Measurements from ENCODE around the gene PALMD. TPM values are rescaled to one million over a fixed set of nuclear protein-coding genes. Genes with fewer than 3 reads are reported as not detected.

PALMD gene
- total and polyA plus RNA-seq, 7 experiments from 2014 or later, result not detected

DNA sequence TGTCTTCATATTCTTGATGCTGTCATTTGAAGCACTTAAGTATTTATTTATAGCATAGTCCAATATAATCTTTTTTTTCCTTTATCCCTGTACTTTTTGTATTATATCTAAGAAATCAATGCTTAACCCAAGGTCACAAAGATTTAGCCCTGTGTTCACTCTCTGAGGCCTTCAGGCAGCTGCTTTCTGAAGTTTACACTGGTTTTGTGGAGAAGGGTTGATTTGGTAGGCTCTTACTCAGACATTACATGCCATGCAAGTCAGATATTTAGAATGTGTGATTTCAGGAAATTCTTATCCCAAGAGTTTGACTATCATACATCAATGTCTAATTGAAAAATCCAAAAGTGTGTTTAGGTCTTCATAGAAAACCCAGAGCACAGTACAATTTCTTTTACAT, 56.3 kb downstream of the PALMD start:
- no peak overlapping the region for H3K4me3 Mint-ChIP-seq
- H3K4me1 Mint-ChIP-seq, result peaks cover 5 to 20% (median 10%) of the 10 kb centered on the region in 7 donors
- DNase-seq, result no peak
- Histone ChIP-seq H3K4me3 (ENCODE audit: low read length) (no peak overlapping the region), H3K36me3 (ENCODE audit: control insufficient read depth in 2 of 3, insufficient read depth in 3 of 3, low read length in 3 of 3) (no peaks in the 10 kb centered on the region), H3K27ac (ENCODE audit: low read depth, low read length) (no peak overlapping the region), H3K9me3 (ENCODE audit: control insufficient read depth in 2 of 3, low read length in 3 of 3) (no peaks in the 10 kb centered on the region), H3K27me3 (ENCODE audit: control insufficient read depth in 2 of 2, insufficient read depth in 2 of 2, low read length in 2 of 2) (no peaks in the 10 kb centered on the region), H3K4me1 (ENCODE audit: control insufficient read depth in 2 of 2, insufficient read depth in 2 of 2, low read length in 2 of 2) (peaks cover 0 to 7% of the 10 kb centered on the region in 2 donors)
- POLR2A ChIA-PET, result no interaction called here
- CTCF ChIA-PET, result no interaction called here
- intact Hi-C loops (cut with micrococcal nuclease), result loop anchor here in 1 of 2 donors (10.0 kb wide), 1 partner anchor 707 kb away; no protein-coding TSS in a partner anchor
- ATAC-seq, result no peak
- no peaks in the 10 kb centered on the region for H3K36me3 Mint-ChIP-seq
- no peak overlapping the region for H3K27ac Mint-ChIP-seq
- peaks cover 0 to 2% (median 0%) of the 10 kb centered on the region in 11 donors for H3K9me3 Mint-ChIP-seq
- peaks cover 24 to 36% (median 28%) of the 10 kb centered on the region in 5 donors for H3K27me3 Mint-ChIP-seq

DNA sequence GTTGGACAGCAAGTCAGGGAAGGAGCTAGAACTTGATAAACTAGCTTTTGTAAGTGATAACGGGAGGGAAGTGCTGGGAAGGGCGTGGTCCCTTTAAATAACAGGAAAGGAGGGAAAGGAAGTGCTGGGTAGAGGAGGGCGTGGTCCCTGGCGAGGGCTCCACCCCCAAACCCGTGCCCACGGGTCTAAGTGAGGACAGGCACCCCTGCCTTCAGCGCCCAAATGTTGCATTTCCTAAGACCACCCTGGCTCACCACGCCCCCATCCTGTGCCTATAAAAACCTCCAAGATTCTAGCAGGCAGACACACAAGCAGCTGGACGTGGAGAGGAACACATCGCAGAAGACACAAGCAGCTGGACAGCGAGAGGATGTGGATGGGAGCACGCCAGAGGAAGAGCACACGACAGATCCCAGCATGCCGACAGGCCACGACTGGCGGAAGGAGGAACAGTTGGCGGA, 58.5 kb downstream of the PALMD start:
- H3K4me3 Mint-ChIP-seq, result peak overlapping the region in 3 of 10 donors; percentile 39 to 77 (median 39)
- H3K4me3 ChIP-seq (ENCODE audit: low read length), result no peak overlapping the region
- no peak overlapping the region for H3K27ac Mint-ChIP-seq
- no peaks in the 10 kb centered on the region for H3K36me3 Mint-ChIP-seq
- no peaks in the 10 kb centered on the region for H3K9me3 ChIP-seq (ENCODE audit: control insufficient read depth in 2 of 3, low read length in 3 of 3)
- H3K36me3 ChIP-seq (ENCODE audit: control insufficient read depth in 2 of 3, insufficient read depth in 3 of 3, low read length in 3 of 3), result no peaks in the 10 kb centered on the region
- ATAC-seq, result no peak
- ChIA-PET POLR2A (no interaction called here), CTCF (interaction anchor here (0.7 kb wide), 1 partner anchor 11 kb away, joined by 3 read pairs; no protein-coding TSS in a partner anchor)
- H3K27me3 Mint-ChIP-seq, result peaks cover 11 to 23% (median 13%) of the 10 kb centered on the region in 5 donors
- no peak for DNase-seq
- H3K9me3 Mint-ChIP-seq, result peaks cover 0 to 2% (median 0%) of the 10 kb centered on the region in 11 donors
- no peak overlapping the region for H3K27ac ChIP-seq (ENCODE audit: low read depth, low read length)
- intact Hi-C loops (cut with micrococcal nuclease), result loop anchor here in 1 of 2 donors (10.0 kb wide), 1 partner anchor 710 kb away; no protein-coding TSS in a partner anchor
- peaks cover 5 to 20% (median 10%) of the 10 kb centered on the region in 7 donors for H3K4me1 Mint-ChIP-seq
- no peaks in the 10 kb centered on the region for H3K27me3 ChIP-seq (ENCODE audit: control insufficient read depth in 2 of 2, insufficient read depth in 2 of 2, low read length in 2 of 2)
- peaks cover 0 to 7% of the 10 kb centered on the region in 2 donors for H3K4me1 ChIP-seq (ENCODE audit: control insufficient read depth in 2 of 2, insufficient read depth in 2 of 2, low read length in 2 of 2)

DNA sequence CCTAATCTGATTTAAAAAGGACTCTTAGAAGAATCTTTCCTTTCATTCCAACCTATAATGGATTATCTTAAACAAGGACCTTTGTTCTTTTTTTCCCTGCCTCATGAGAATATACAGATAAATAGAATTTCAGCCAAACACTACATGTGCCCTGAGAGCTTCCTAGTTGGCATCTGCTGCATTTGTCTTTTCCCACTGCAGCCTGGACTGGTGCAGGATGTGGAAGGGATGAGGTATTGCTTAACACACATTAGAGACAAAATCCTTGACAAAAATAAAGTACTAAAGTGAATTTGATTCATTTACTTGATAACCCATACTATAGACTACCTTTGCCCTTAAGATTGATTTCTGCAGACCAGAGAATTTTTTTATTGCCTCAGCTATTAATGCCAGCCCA, 59.5 kb downstream of the PALMD start:
- Mint-ChIP-seq H3K9me3 (peaks cover 0 to 2% (median 0%) of the 10 kb centered on the region in 11 donors), H3K36me3 (no peaks in the 10 kb centered on the region), H3K4me3 (no peak overlapping the region), H3K27me3 (peaks cover 9 to 23% (median 11%) of the 10 kb centered on the region in 5 donors), H3K4me1 (peaks cover 5 to 22% (median 10%) of the 10 kb centered on the region in 7 donors), H3K27ac (no peak overlapping the region)
- no peaks in the 10 kb centered on the region for H3K36me3 ChIP-seq (ENCODE audit: control insufficient read depth in 2 of 3, insufficient read depth in 3 of 3, low read length in 3 of 3)
- no peak for ATAC-seq
- no peak for DNase-seq
- H3K9me3 ChIP-seq (ENCODE audit: control insufficient read depth in 2 of 3, low read length in 3 of 3), result no peaks in the 10 kb centered on the region
- H3K4me1 ChIP-seq (ENCODE audit: control insufficient read depth in 2 of 2, insufficient read depth in 2 of 2, low read length in 2 of 2), result peaks cover 0 to 7% of the 10 kb centered on the region in 2 donors
- ChIA-PET CTCF (no interaction called here), POLR2A (no interaction called here)
- no peak overlapping the region for H3K4me3 ChIP-seq (ENCODE audit: low read length)
- intact Hi-C loops (cut with micrococcal nuclease), result loop anchor here in 1 of 2 donors (5.0 to 10.0 kb wide), 3 partner anchors 223 to 913 kb away; no protein-coding TSS in a partner anchor
- H3K27ac ChIP-seq (ENCODE audit: low read depth, low read length), result no peak overlapping the region
- no peaks in the 10 kb centered on the region for H3K27me3 ChIP-seq (ENCODE audit: control insufficient read depth in 2 of 2, insufficient read depth in 2 of 2, low read length in 2 of 2)

DNA sequence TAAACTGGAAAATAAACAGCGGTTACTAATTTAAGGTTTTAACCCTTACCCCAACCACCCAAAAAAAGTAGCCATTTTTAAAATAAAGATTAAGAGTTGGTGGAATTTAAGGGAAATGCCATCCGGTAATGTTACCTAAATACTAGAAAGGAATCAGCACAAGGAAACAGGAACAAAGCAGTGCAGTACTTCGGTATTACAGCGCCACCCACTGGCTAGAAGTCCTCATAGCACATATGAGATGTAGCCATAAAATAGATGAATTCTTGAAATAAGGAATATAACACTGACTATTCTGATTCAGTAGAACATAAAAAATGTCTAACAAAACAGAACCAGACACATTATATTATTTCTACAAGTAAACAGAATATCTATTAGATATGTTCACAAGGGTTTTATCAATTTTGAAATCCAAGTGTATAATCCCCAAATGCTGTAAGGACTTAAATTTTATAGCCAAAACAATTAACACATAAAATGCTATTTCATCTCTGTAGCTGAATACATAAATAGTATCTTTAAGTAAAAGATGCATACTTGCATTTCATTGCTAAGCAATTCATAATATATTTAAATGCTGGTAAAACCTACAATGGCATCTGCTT, 61.7 kb downstream of the PALMD start:
- CTCF ChIA-PET, result interaction anchor here (0.6 kb wide), 1 partner anchor 1905 kb away, joined by 3 read pairs; no protein-coding TSS in a partner anchor

DNA sequence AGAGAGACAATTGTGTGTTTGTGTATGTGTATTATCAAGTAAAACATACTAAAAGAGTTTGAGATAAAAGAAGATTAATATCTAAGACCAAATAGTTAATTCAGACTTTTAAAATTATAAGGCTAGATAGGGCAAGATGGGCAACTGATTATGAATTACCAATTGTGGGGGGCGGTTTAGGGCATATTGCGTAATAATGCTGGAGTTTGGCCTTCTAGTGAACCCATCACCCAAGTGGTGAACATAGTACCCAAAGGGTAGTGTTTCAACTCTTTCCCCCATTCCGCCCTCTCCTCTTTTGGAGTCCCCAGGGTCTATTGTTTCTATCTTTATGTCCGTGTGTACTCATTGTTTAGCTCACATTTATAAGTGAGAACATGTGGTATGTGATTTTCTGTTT, 65.1 kb downstream of the PALMD start:
- H3K27ac Mint-ChIP-seq, result no peak overlapping the region
- H3K4me3 ChIP-seq (ENCODE audit: low read length), result no peak overlapping the region
- H3K4me3 Mint-ChIP-seq, result no peak overlapping the region
- no peaks in the 10 kb centered on the region for H3K27me3 Mint-ChIP-seq
- peaks cover 0 to 2% (median 0%) of the 10 kb centered on the region in 7 donors for H3K4me1 Mint-ChIP-seq
- no peaks in the 10 kb centered on the region for H3K9me3 Mint-ChIP-seq
- no peaks in the 10 kb centered on the region for H3K36me3 ChIP-seq (ENCODE audit: control insufficient read depth in 2 of 3, insufficient read depth in 3 of 3, low read length in 3 of 3)
- DNase-seq, result no peak
- CTCF ChIA-PET, result no interaction called here
- H3K4me1 ChIP-seq (ENCODE audit: control insufficient read depth in 2 of 2, insufficient read depth in 2 of 2, low read length in 2 of 2), result no peaks in the 10 kb centered on the region
- no peak for ATAC-seq
- intact Hi-C loops (cut with micrococcal nuclease), result no loop called here
- POLR2A ChIA-PET, result no interaction called here
- H3K9me3 ChIP-seq (ENCODE audit: control insufficient read depth in 2 of 3, low read length in 3 of 3), result no peaks in the 10 kb centered on the region
- H3K27me3 ChIP-seq (ENCODE audit: control insufficient read depth in 2 of 2, insufficient read depth in 2 of 2, low read length in 2 of 2), result no peaks in the 10 kb centered on the region
- peaks cover 0 to 4% (median 0%) of the 10 kb centered on the region in 5 donors for H3K36me3 Mint-ChIP-seq
- no peak overlapping the region for H3K27ac ChIP-seq (ENCODE audit: low read depth, low read length)

More for the DNA sequence above, 61.7 kb downstream of the PALMD start:
- intact Hi-C loops (cut with micrococcal nuclease), result loop anchor here (1.0 to 10.0 kb wide), 6 partner anchors 225 to 959 kb away; no protein-coding TSS in a partner anchor
- Histone ChIP-seq H3K27ac (ENCODE audit: low read depth, low read length) (no peak overlapping the region), H3K36me3 (ENCODE audit: control insufficient read depth in 2 of 3, insufficient read depth in 3 of 3, low read length in 3 of 3) (no peaks in the 10 kb centered on the region), H3K9me3 (ENCODE audit: control insufficient read depth in 2 of 3, low read length in 3 of 3) (no peaks in the 10 kb centered on the region), H3K27me3 (ENCODE audit: control insufficient read depth in 2 of 2, insufficient read depth in 2 of 2, low read length in 2 of 2) (no peaks in the 10 kb centered on the region), H3K4me3 (ENCODE audit: low read length) (no peak overlapping the region), H3K4me1 (ENCODE audit: control insufficient read depth in 2 of 2, insufficient read depth in 2 of 2, low read length in 2 of 2) (peaks cover 0 to 7% of the 10 kb centered on the region in 2 donors)
- peaks cover 5 to 22% (median 10%) of the 10 kb centered on the region in 7 donors for H3K4me1 Mint-ChIP-seq
- peak in 6 of 9 donors; percentile 7 to 46 (median 16) for DNase-seq
- H3K36me3 Mint-ChIP-seq, result no peaks in the 10 kb centered on the region
- no peak overlapping the region for H3K27ac Mint-ChIP-seq
- H3K9me3 Mint-ChIP-seq, result no peaks in the 10 kb centered on the region
- POLR2A ChIA-PET, result no interaction called here
- H3K27me3 Mint-ChIP-seq, result peaks cover 0 to 3% (median 0%) of the 10 kb centered on the region in 5 donors
- no peak overlapping the region for H3K4me3 Mint-ChIP-seq
- peak; percentile 75 for ATAC-seq

DNA sequence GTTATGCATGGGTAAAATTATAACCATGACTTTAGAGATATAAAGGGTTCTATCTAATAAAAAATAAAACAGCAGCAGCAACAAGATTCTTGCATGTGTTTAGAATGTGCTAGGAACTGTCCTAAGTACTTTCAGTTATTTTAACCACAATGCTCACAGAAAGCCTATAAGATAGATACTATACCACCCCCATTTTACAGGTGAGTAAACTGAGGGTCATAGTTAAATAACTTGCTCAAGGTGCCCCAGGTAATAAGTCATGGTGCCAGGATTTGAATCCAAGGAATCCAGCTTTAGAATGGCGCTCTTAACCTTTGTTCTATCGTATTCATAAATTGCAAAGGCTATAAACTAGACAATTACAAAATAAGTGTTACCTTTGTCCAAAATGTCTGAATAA, 67.1 kb downstream of the PALMD start:
- Histone ChIP-seq H3K4me1 (ENCODE audit: control insufficient read depth in 2 of 2, insufficient read depth in 2 of 2, low read length in 2 of 2) (no peaks in the 10 kb centered on the region), H3K9me3 (ENCODE audit: control insufficient read depth in 2 of 3, low read length in 3 of 3) (no peaks in the 10 kb centered on the region), H3K36me3 (ENCODE audit: control insufficient read depth in 2 of 3, insufficient read depth in 3 of 3, low read length in 3 of 3) (no peaks in the 10 kb centered on the region), H3K4me3 (ENCODE audit: low read length) (no peak overlapping the region), H3K27me3 (ENCODE audit: control insufficient read depth in 2 of 2, insufficient read depth in 2 of 2, low read length in 2 of 2) (no peaks in the 10 kb centered on the region), H3K27ac (ENCODE audit: low read depth, low read length) (no peak overlapping the region)
- Mint-ChIP-seq H3K4me1 (peaks cover 0 to 2% (median 0%) of the 10 kb centered on the region in 7 donors), H3K27ac (no peak overlapping the region), H3K4me3 (no peak overlapping the region), H3K9me3 (no peaks in the 10 kb centered on the region), H3K27me3 (no peaks in the 10 kb centered on the region), H3K36me3 (peaks cover 0 to 8% (median 0%) of the 10 kb centered on the region in 5 donors)
- intact Hi-C loops (cut with micrococcal nuclease), result no loop called here
- CTCF ChIA-PET, result no interaction called here
- POLR2A ChIA-PET, result no interaction called here
- DNase-seq (no peak), ATAC-seq (no peak)
